GM12801 (cell line): ENCODE results near the gene NIPSNAP2.

Experiments used
- TF ChIP-seq, protein P1 (sequence below): IDR thresholded peaks from one replicate; pipeline ENCODE4 v1.5.1; 2011; ENCODE audit warnings: control low read depth; ENCODE audit not compliant: insufficient read length; ENCODE audit errors: extremely low read depth

Gene NIPSNAP2

DNA sequence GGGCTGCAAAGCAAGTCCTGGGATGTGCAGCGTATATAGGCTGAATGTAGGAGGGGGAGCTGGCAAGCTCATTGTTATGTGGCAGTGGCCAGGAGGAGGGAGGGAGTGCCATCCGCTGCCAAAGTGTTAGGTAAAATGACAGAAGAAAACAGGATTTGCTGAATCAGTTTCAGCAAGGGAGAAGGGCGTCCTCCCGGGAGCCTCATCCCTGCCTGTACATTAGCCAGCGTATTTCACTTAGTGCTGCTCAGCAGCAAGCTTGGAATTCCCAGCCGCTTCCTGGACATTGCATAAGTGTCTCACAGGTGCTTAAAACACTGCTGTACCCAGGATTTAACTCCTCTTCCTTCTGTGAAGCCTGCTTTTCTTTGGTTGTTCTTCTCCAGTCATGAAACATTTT is 2.5 kb downstream of the NIPSNAP2 start:
- TF ChIP-seq, protein P1, sequence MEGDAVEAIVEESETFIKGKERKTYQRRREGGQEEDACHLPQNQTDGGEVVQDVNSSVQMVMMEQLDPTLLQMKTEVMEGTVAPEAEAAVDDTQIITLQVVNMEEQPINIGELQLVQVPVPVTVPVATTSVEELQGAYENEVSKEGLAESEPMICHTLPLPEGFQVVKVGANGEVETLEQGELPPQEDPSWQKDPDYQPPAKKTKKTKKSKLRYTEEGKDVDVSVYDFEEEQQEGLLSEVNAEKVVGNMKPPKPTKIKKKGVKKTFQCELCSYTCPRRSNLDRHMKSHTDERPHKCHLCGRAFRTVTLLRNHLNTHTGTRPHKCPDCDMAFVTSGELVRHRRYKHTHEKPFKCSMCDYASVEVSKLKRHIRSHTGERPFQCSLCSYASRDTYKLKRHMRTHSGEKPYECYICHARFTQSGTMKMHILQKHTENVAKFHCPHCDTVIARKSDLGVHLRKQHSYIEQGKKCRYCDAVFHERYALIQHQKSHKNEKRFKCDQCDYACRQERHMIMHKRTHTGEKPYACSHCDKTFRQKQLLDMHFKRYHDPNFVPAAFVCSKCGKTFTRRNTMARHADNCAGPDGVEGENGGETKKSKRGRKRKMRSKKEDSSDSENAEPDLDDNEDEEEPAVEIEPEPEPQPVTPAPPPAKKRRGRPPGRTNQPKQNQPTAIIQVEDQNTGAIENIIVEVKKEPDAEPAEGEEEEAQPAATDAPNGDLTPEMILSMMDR, result no peak

DNA sequence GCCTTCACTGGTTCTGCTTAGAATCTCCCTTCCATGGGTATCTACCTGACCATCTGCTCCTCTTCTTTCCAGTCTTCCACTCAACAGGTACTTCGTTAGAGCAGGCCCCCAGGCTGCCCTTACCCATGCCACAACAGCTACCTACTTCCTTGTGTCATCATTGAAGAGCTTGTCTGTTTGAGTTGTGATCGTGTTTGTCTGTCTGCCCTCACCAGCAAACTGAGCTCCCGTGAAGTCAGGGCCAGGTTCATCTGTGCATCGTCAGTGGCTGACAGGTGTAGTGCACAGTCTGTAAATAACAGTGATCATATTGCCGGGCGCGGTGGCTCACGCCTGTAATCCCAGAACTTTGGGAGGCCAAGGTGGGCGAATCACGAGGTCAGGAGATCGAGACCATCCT is 5.0 kb downstream of the NIPSNAP2 start:
- TF ChIP-seq, protein P1, result no peak

DNA sequence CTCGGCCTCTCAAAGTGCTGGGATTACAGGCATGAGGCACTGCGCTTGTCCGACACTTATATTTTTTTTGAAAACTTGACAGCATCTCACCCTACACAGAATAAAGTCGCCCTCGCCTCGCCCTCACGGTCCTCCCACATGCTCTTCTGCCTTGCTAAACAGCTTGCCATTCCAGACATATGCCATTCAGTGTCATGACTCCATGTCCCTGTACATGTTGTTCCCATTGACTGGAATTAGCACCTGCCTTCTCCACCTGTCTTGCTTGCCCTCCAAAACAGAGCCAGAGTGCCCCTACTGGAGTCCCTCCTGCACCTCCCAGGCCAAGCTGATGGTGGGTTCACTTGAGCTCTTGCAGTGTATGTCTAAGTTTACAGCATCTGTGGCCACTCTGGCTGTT is 6.2 kb downstream of the NIPSNAP2 start:
- TF ChIP-seq, protein P1, result no peak

DNA sequence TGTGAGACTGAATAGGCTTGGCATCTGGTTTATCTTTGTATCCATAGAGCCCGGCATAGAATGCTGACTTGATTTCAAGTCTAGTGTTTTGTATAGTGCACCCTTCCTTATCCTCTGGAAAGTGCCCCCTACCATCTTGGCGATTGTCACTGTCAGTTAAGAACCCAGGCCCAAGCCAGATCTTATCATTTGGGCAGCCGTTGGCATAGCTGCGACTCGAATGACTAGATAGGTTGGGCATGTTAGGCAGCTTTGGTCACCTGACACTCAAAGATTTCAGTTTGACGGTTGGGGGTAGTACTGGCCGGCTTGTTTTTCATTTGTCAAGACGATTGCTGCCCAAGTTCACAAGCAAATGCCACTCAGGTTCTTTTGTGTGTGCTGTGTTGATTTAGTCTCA is 6.6 kb downstream of the NIPSNAP2 start:
- TF ChIP-seq, protein P1, result no peak

DNA sequence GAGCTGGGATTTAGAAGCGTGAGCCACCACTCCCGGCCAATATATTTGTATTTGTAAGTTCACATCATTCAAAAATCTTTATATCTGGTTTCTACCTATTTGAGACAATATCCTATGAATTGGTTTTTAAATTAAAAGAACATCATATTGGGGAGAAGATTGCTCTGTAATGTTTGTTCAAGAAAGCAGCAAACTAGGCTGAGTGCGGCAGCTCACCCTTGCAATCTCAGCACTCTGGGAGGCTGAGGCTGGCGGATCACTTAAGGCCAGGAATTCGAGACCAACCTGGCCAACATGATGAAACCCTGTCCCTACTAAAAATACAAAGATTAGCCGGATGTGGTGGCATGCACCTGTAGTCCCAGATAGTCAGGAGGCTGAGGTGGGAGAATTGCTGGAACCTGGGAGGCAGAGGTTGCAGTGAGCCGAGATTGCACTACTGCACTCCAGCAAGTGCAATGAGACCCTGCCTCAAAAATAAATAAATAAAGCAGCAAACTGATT is 9.4 kb downstream of the NIPSNAP2 start:
- TF ChIP-seq, protein P1, result no peak

DNA sequence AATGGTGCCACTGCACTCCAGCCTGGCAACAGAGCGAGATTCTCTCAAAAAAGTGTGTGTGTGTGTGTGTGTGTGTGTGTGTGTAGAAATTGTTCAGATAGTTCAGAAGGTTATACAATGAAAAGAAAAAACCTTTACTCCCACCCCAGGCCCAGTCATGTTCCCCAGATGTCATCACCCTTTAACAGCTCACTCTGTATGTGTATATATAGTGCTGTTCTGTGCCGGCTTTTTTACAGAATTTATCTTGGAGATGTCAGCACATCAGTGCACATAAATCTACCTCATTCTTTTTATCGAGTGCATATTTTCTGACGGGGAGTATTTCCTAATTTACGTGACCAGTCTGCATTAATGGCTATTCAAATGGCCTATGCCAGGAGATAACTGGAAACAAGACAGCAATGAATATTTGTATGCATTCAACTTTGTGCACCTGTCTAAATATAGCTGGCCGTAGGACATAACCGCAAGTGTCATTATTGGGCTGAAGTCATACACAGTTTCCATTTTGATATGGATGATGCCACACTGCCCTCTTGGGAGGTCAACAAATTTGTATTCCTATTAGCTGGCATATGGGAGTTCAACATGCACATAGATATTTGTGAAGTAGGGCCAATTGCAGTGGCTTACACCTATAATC is 11.7 kb downstream of the NIPSNAP2 start:
- TF ChIP-seq, protein P1, result no peak

DNA sequence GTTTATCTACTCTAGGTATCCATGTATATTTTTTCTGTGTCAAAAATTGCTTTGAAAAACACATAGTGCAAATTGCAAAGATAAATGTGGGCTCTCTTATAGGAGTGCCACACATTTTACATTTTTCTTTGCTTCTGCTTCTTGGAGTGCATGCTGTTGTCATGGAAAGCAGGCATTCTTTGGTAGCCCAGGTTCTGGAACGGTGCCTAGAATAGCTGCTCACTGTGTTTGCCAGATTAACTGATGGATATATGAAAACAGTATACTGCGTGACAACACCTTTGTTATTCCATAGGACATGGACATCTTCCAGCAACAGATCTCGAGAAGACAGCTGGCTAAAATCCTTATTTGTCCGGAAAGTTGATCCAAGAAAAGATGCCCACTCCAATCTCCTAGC is 13.4 kb downstream of the NIPSNAP2 start:
- TF ChIP-seq, protein P1, result no peak
